NOMO-1 treated with dmso at 0.1 percent for 144 hours (cell line): ENCODE results near the gene MAPKAPK3.
"Not testable (repeated sequence)": the region's sequence is repeated elsewhere in the genome, so short reads cannot be mapped to it uniquely, and the experiment has no call there.

Experiments used
- DNase-seq: peaks from one replicate; lab custom pipeline; 2025; ENCODE audit not compliant: unreplicated experiment; lab: John Stamatoyannopoulos, UW

MAPKAPK3 gene

GRCh38 chr3:50655009-50655830 lies 38.3 kb downstream of the MAPKAPK3 start:
- no peak for DNase-seq

GRCh38 chr3:50656417-50657195 lies 39.7 kb downstream of the MAPKAPK3 start:
- no peak for DNase-seq

- DNase-seq: no peak
Observed at GRCh38 chr3:50657407-50657806, 40.5 kb downstream of the MAPKAPK3 start.

- DNase-seq: no peak
Observed at GRCh38 chr3:50657816-50658215, 40.9 kb downstream of the MAPKAPK3 start.

GRCh38 chr3:50658416-50658815 lies 41.5 kb downstream of the MAPKAPK3 start:
- no peak for DNase-seq

GRCh38 chr3:50658831-50659230 lies 41.9 kb downstream of the MAPKAPK3 start:
- DNase-seq: no peak

- no peak for DNase-seq
Observed at GRCh38 chr3:50660386-50660785, 43.4 kb downstream of the MAPKAPK3 start.

- no peak for DNase-seq
Observed at GRCh38 chr3:50661321-50661837, 44.4 kb downstream of the MAPKAPK3 start.

- DNase-seq: no peak
Observed at GRCh38 chr3:50662408-50662807, 45.5 kb downstream of the MAPKAPK3 start.

GRCh38 chr3:50665081-50665840 lies 48.3 kb downstream of the MAPKAPK3 start:
- DNase-seq: no peak

- DNase-seq: not testable (repeated sequence)
Observed at GRCh38 chr3:50665841-50666115, 48.8 kb downstream of the MAPKAPK3 start.

GRCh38 chr3:50666837-50667236 lies 49.9 kb downstream of the MAPKAPK3 start:
- DNase-seq: no peak

GRCh38 chr3:50671331-50671730 lies 54.4 kb downstream of the MAPKAPK3 start:
- DNase-seq: no peak

GRCh38 chr3:50672656-50673055 lies 55.7 kb downstream of the MAPKAPK3 start:
- no peak for DNase-seq

GRCh38 chr3:50673931-50674330 lies 57.0 kb downstream of the MAPKAPK3 start:
- DNase-seq: no peak

- no peak for DNase-seq
Observed at GRCh38 chr3:50674349-50675178, 57.6 kb downstream of the MAPKAPK3 start, which contains the start of gene DOCK3. Gene DOCK3, plus strand, starts transcription at chr3:50674927. Its CDS starts 337 bp downstream, at chr3:50675264.

GRCh38 chr3:50675179-50676030 lies 58.5 kb downstream of the MAPKAPK3 start:
- no peak for DNase-seq

- no peak for DNase-seq
Observed at GRCh38 chr3:50676031-50676705, 59.2 kb downstream of the MAPKAPK3 start.

GRCh38 chr3:50687127-50687751 lies 70.3 kb downstream of the MAPKAPK3 start:
- DNase-seq: no peak
